Astrocyte (in vitro differentiated cells and primary cell): Measurements from ENCODE around the gene DHX40.

Source experiments
- EZH2 ChIP-seq: IDR thresholded peaks from 2 replicates; pipeline ENCODE4 v1.6.1; 2012; ENCODE audit warnings: mild to moderate bottlenecking, low read length, inconsistent platforms; ENCODE audit not compliant: insufficient read depth
- TF ChIP-seq, protein P1 (sequence below): IDR thresholded peaks from 2 replicates; pipeline ENCODE4 v1.5.1; 2011; ENCODE audit warnings: low read depth, mild to moderate bottlenecking, inconsistent platforms, low read length, moderate library complexity; ENCODE audit not compliant: insufficient read depth

DNA sequence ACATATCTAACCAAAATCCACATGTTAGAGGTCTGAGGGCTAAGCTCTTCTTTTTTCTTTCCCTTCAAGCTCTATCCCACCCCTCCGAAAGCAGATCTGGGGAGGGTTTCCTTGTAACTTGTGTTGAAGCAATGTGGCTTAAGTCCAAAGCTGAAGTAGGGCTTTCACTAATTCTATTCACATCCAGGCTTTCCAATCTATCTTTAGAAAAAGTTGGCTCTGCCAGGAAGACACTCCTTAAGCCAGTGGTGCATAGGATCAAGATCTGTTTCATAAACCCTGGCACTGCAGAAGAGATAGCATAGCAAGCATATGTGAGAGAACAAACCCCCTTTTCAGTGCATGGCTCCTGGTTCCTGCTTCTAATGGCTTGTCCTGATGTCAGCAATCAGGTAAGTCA, 34.9 kb upstream of the DHX40 start:
- TF ChIP-seq, protein P1, sequence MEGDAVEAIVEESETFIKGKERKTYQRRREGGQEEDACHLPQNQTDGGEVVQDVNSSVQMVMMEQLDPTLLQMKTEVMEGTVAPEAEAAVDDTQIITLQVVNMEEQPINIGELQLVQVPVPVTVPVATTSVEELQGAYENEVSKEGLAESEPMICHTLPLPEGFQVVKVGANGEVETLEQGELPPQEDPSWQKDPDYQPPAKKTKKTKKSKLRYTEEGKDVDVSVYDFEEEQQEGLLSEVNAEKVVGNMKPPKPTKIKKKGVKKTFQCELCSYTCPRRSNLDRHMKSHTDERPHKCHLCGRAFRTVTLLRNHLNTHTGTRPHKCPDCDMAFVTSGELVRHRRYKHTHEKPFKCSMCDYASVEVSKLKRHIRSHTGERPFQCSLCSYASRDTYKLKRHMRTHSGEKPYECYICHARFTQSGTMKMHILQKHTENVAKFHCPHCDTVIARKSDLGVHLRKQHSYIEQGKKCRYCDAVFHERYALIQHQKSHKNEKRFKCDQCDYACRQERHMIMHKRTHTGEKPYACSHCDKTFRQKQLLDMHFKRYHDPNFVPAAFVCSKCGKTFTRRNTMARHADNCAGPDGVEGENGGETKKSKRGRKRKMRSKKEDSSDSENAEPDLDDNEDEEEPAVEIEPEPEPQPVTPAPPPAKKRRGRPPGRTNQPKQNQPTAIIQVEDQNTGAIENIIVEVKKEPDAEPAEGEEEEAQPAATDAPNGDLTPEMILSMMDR: no peak
- no peak for TF ChIP-seq EZH2
